HepG2 (cell line): ENCODE results near the gene USP14. TPM values are rescaled to one million over a fixed set of nuclear protein-coding genes. Genes with fewer than 3 reads are reported as not detected.

Source experiments
- ATAC-seq: fragments of 200-7000 bp; cut with Tn5 transposase; 3 replicates; pipeline ENCODE4 v1.9.1; 2020; ENCODE audit warnings: mild to moderate bottlenecking, moderate library complexity
- BruUV-seq: library from RNA; stranded (reverse); fragments of 400-500 nt; replicated peaks from 2 replicates; lab custom pipeline; 2021; lab: Mats Ljungman, UMichigan
- CTCF ChIA-PET: fragments of 300-600 bp; formaldehyde crosslinking; extraction: SDS; loops from one replicate; lab custom pipeline; 2021; ENCODE audit warnings: low total read pairs, inconsistent platforms, low intra/inter-chr PET ratio; lab: Yijun Ruan, JAX
- POLR2A ChIA-PET: fragments of 350-600 bp; sonication (Branson Sonifier 250); formaldehyde crosslinking; loops from one replicate; lab custom pipeline; 2020; ENCODE audit warnings: antibody characterized with exemption, inconsistent platforms; lab: Yijun Ruan, JAX
- DNase-seq: peaks from one replicate; pipeline ENCODE4 v3.0.0-alpha.2; 2015; ENCODE audit warnings: low spot score
- FAIRE-seq: peaks from 3 replicates; lab custom pipeline; 2011; peaks lifted over from hg19 to GRCh38; lab: Jason Lieb, UNC
- H2AFZ ChIP-seq: one replicate; pipeline ENCODE4 v1.6.1; 2011; ENCODE audit warnings: low read length, inconsistent platforms
- H3K27ac ChIP-seq: fragments of 300-600 bp; 3 replicates; pipeline ENCODE4 v1.8.0; 2011; ENCODE audit warnings: mixed run types, mild to moderate bottlenecking, mixed read lengths, low read length, inconsistent platforms; ENCODE audit not compliant: insufficient read depth; ENCODE audit errors: extremely low read length
- H3K27me3 ChIP-seq, 2 experiments: fragments of 200-600 bp in 1 of 2; 2 replicates in 1 of 2; 3 replicates in 1 of 2; pipeline versions ENCODE4 v1.6.0 to v1.8.0; 2011; ENCODE audit warnings: low read length in 2 of 2, mild to moderate bottlenecking in 2 of 2, moderate library complexity in 2 of 2, inconsistent platforms in 1 of 2; ENCODE audit not compliant: insufficient read depth in 2 of 2, control insufficient read depth in 1 of 2
- H3K36me3 ChIP-seq, 2 experiments: fragments of 200-600 bp in 1 of 2; replicated peaks in 1 of 2; 2 replicates in 1 of 2; 3 replicates in 1 of 2; pipeline versions ENCODE4 v1.5.1 to v1.8.0; 2011; ENCODE audit warnings: low read length in 2 of 2, inconsistent platforms in 1 of 2; ENCODE audit not compliant: insufficient read depth in 2 of 2, control insufficient read depth in 1 of 2
- H3K4me1 ChIP-seq: 2 replicates; pipeline ENCODE4 v1.5.1; 2012; ENCODE audit warnings: low read length, inconsistent platforms; ENCODE audit not compliant: insufficient read depth
- H3K4me2 ChIP-seq: 2 replicates; pipeline ENCODE4 v1.6.0; 2011; ENCODE audit warnings: low read depth, low read length, inconsistent platforms
- H3K4me3 ChIP-seq, 3 experiments: fragments of 200-600 bp in 1 of 3; sonication (generic), shearing (Covaris generic) in 1 of 3; replicated peaks in 1 of 3; 2 replicates each; pipeline ENCODE4 v1.5.1; 2011 to 2016; ENCODE audit warnings: low read length in 3 of 3, inconsistent platforms in 2 of 3, low read depth in 2 of 3, mild to moderate bottlenecking in 2 of 3, control low read depth in 1 of 3, mixed read lengths in 1 of 3; ENCODE audit not compliant: insufficient read depth in 1 of 3
- H3K79me2 ChIP-seq: one replicate; pipeline ENCODE4 v1.6.1; 2011; ENCODE audit warnings: low read length, inconsistent platforms; ENCODE audit not compliant: insufficient read depth
- H3K9ac ChIP-seq: 2 replicates; pipeline ENCODE4 v1.6.0; 2011; ENCODE audit warnings: mild to moderate bottlenecking, low read depth, low read length, inconsistent platforms; ENCODE audit not compliant: insufficient read depth
- H3K9me3 ChIP-seq: 2 replicates; pipeline ENCODE4 v1.5.1; 2012; ENCODE audit warnings: mild to moderate bottlenecking, low read length
- H4K20me1 ChIP-seq: 2 replicates; pipeline ENCODE4 v1.6.0; 2011; ENCODE audit warnings: inconsistent platforms, mild to moderate bottlenecking, low read length, moderate library complexity; ENCODE audit not compliant: insufficient read depth
- DZIP1 ChIP-seq: sonication (generic); formaldehyde crosslinking; IDR thresholded peaks from 2 replicates; pipeline ENCODE4 v1.5.0; 2020; ENCODE audit warnings: mild to moderate bottlenecking, missing genetic modification reagents
- E2F5 ChIP-seq: sonication (generic); formaldehyde crosslinking; conservative IDR thresholded peaks from 2 replicates; pipeline ENCODE4 v1.4.0; 2020; ENCODE audit warnings: missing genetic modification reagents
- EEA1 ChIP-seq: sonication (generic); formaldehyde crosslinking; IDR thresholded peaks from 2 replicates; pipeline ENCODE4 v1.5.1; 2020; ENCODE audit warnings: mild to moderate bottlenecking, missing genetic modification reagents, borderline replicate concordance
- FOSL2 ChIP-seq: sonication (generic); formaldehyde crosslinking; IDR thresholded peaks from 2 replicates; pipeline ENCODE4 v1.4.0; 2020; ENCODE audit warnings: missing genetic modification reagents
- GPBP1L1 ChIP-seq: sonication (generic); formaldehyde crosslinking; IDR thresholded peaks from 2 replicates; pipeline ENCODE4 v1.5.0; 2020; ENCODE audit warnings: mild to moderate bottlenecking, missing genetic modification reagents
- HDAC1 ChIP-seq: sonication (generic); formaldehyde crosslinking; IDR thresholded peaks from 2 replicates; pipeline ENCODE4 v1.5.1; 2020; ENCODE audit warnings: mild to moderate bottlenecking, missing genetic modification reagents
- KDM6A ChIP-seq: IDR thresholded peaks from 2 replicates; pipeline ENCODE4 v1.6.1; 2016; ENCODE audit warnings: low read depth
- MIXL1 ChIP-seq: IDR thresholded peaks from 2 replicates; pipeline ENCODE4 v1.6.1; 2016
- NFIB ChIP-seq: sonication (generic); formaldehyde crosslinking; IDR thresholded peaks from 2 replicates; pipeline ENCODE4 v1.9.0; 2021; ENCODE audit warnings: missing genetic modification reagents, mild to moderate bottlenecking, borderline replicate concordance
- POLR2AphosphoS2 ChIP-seq: IDR thresholded peaks from 2 replicates; pipeline ENCODE4 v1.6.1; 2011; ENCODE audit warnings: low read depth, low read length, improper control_type of control experiment
- PRPF4 ChIP-seq: fragments of 200-400 bp; formaldehyde crosslinking; IDR thresholded peaks from 2 replicates; pipeline ENCODE4 v1.6.1; 2016; ENCODE audit warnings: low read length, low read depth; ENCODE audit not compliant: poor library complexity, severe bottlenecking
- SAP130 ChIP-seq: IDR thresholded peaks from 2 replicates; pipeline ENCODE4 v1.6.1; 2016; ENCODE audit warnings: low read depth
- SYNCRIP ChIP-seq: fragments of 200-400 bp; formaldehyde crosslinking; IDR thresholded peaks from 2 replicates; pipeline ENCODE4 v1.6.1; 2018; ENCODE audit warnings: mild to moderate bottlenecking, low read depth, low read length; ENCODE audit not compliant: insufficient read depth
- TP53 ChIP-seq: sonication (generic); formaldehyde crosslinking; conservative IDR thresholded peaks from 2 replicates; pipeline ENCODE4 v1.4.0; 2020; ENCODE audit warnings: missing genetic modification reagents
- ZMYM4 ChIP-seq: sonication (generic); formaldehyde crosslinking; IDR thresholded peaks from 2 replicates; pipeline ENCODE4 v1.8.1; 2023; ENCODE audit warnings: mild to moderate bottlenecking, missing genetic modification reagents
- ZNF430 ChIP-seq: sonication (generic); formaldehyde crosslinking; IDR thresholded peaks from 2 replicates; pipeline ENCODE4 v1.9.0; 2021; ENCODE audit warnings: mild to moderate bottlenecking, missing genetic modification reagents
- ZNF639 ChIP-seq: conservative IDR thresholded peaks from 2 replicates; pipeline ENCODE4 v1.6.1; 2018; ENCODE audit warnings: missing genetic modification reagents
- ZNF660 ChIP-seq: sonication (generic); formaldehyde crosslinking; IDR thresholded peaks from 2 replicates; pipeline ENCODE4 v1.5.1; 2020; ENCODE audit warnings: mild to moderate bottlenecking, low read depth, missing genetic modification reagents, borderline replicate concordance
- ZNF724P ChIP-seq: sonication (generic); formaldehyde crosslinking; IDR thresholded peaks from 2 replicates; pipeline ENCODE4 v1.8.0; 2022; ENCODE audit warnings: missing genetic modification reagents, borderline replicate concordance
- ZNF768 ChIP-seq: sonication (generic); formaldehyde crosslinking; IDR thresholded peaks from 2 replicates; pipeline ENCODE4 v1.4.0; 2020; ENCODE audit warnings: missing genetic modification reagents
- ZNF788 ChIP-seq: sonication (generic); formaldehyde crosslinking; IDR thresholded peaks from 2 replicates; pipeline ENCODE4 v1.5.0; 2020; ENCODE audit warnings: mild to moderate bottlenecking, missing genetic modification reagents, borderline replicate concordance
- WGBS: methylation state at CpG from one replicate; pipeline ENCODE4 v1.1.6; 2017; ENCODE audit warnings: low lambda C conversion rate; 5-methylcytosine and 5-hydroxymethylcytosine counted together
- in situ Hi-C: cut with HindIII; loops from 2 replicates; pipeline ENCODE4 v1.10.0; 2017; ENCODE audit warnings: low pct_unique_long_range_greater_than_20kb; ENCODE audit not compliant: extremely low pct_ligation_motif_present
- intact Hi-C: fragments of 100-400 bp; cut with micrococcal nuclease; formaldehyde crosslinking; loops from one replicate; pipeline ENCODE4 v1.10.0; 2022; ENCODE audit not compliant: unreplicated experiment
- polyA plus RNA-seq, 8 experiments: library from polyadenylated mRNA; depleted of rRNA in 3 of 8; stranded (reverse) in 7 of 8; unstranded in 1 of 8; fragments of >200 nt; fragmentation: Illumina TruSeq in 4 of 8; extraction: Trizol in 4 of 8; gene quantifications; 2 replicates each; pipeline versions ENCODE4 v1.2.1 to v1.2.3, GENCODE V29; 2011 to 2016; ENCODE audit warnings: low read depth in 4 of 8, missing spikeins in 1 of 8, mixed read lengths in 1 of 8; ENCODE audit not compliant: insufficient read depth in 1 of 8
- total RNA-seq, 5 experiments: library from RNA; depleted of rRNA; stranded (reverse); fragments of >200 nt; fragmentation: Illumina TruSeq; extraction: Trizol; gene quantifications; 2 replicates each; pipeline ENCODE4 v1.2.3, GENCODE V29; 2016; ENCODE audit warnings: low read depth in 1 of 5

USP14 gene
- total and polyA plus RNA-seq, 2 of the 13 experiments (the other 11 are each of a cell fraction or from before 2014, with no cell fraction given): 14.7 to 16.6 TPM

- TF ChIP-seq E2F5 (CRISPR knock-in tag) (no peak), ZNF660 (CRISPR knock-in tag) (no peak), FOSL2 (no peak), DZIP1 (CRISPR knock-in tag) (no peak), MIXL1 (no peak), ZNF788 (CRISPR knock-in tag) (no peak), ZNF639 (CRISPR knock-in tag) (no peak)
These were observed 69.5 kb downstream of the USP14 start (continued) for GRCh38 chr18:227902-228301.

GRCh38 chr18:228586-228985, 70.2 kb downstream of the USP14 start:
- no peaks in the 10 kb centered on the region for H3K9me3 ChIP-seq
- BruUV-seq: no TSS peak
- ChIA-PET POLR2A (no interaction called here), CTCF (no interaction called here)
- intact Hi-C loops (no loop called here), in situ Hi-C loops (no loop called here)
- no peaks in the 10 kb centered on the region for H3K27me3 ChIP-seq
- WGBS: 100% methylated on average over 1 of the region's 1 CpG
- no peak for ATAC-seq
- H2AFZ ChIP-seq: no peak overlapping the region
- no peak overlapping the region for H3K4me2 ChIP-seq
- peaks cover 8 to 45% of the 10 kb centered on the region in 2 experiments; a peak in 4 of 5 replicates for H3K36me3 ChIP-seq
- no peak overlapping the region for H3K9ac ChIP-seq
- no peaks in the 10 kb centered on the region for H3K4me1 ChIP-seq
- no peaks in the 10 kb centered on the region for H4K20me1 ChIP-seq
- H3K4me3 ChIP-seq: no peak overlapping the region
- DNase-seq: no peak
- H3K79me2 ChIP-seq: no peaks in the 10 kb centered on the region
- no peak overlapping the region for H3K27ac ChIP-seq
- no peak for FAIRE-seq
- TF ChIP-seq ZMYM4 (CRISPR knock-in tag): no peak
- no peak for TF ChIP-seq PRPF4
- TF ChIP-seq HDAC1: no peak
- no peak for TF ChIP-seq NFIB (CRISPR knock-in tag)
- TF ChIP-seq SYNCRIP: no peak
- no peak for TF ChIP-seq EEA1 (CRISPR knock-in tag)
- no peak for TF ChIP-seq SAP130 (CRISPR knock-in tag)
- no peak for TF ChIP-seq ZNF768 (CRISPR knock-in tag)
- TF ChIP-seq KDM6A: no peak
- no peak for TF ChIP-seq GPBP1L1 (CRISPR knock-in tag)
- no peak for TF ChIP-seq POLR2AphosphoS2
- TF ChIP-seq ZNF430: no peak
- TF ChIP-seq ZNF724P (CRISPR knock-in tag): no peak
- TF ChIP-seq TP53 (CRISPR knock-in tag): no peak
